Liver (tissue), 9 donors: ENCODE results near the gene COG2. TPM values are rescaled to one million over a fixed set of nuclear protein-coding genes. Genes with fewer than 3 reads are reported as not detected.

Source experiments
- DNase-seq: peaks from one replicate; pipeline ENCODE4 v3.0.0-alpha.2; 2017; ENCODE audit warnings: low spot score
- H3K27ac ChIP-seq, 2 donors: one replicate each; pipeline ENCODE4 v1.7.0; 2013; ENCODE audit warnings: inconsistent platforms in 2 of 2, low read length in 2 of 2, control low read depth in 1 of 2, low read depth in 1 of 2, mild to moderate bottlenecking in 1 of 2
- H3K27me3 ChIP-seq, 4 donors: one replicate each; pipeline versions ENCODE4 v1.6.1 to v1.7.0; 2013; ENCODE audit warnings: low read length in 3 of 4, inconsistent platforms in 1 of 4, mild to moderate bottlenecking in 1 of 4, moderate library complexity in 1 of 4; ENCODE audit not compliant: control insufficient read depth in 4 of 4, insufficient read depth in 4 of 4
- H3K36me3 ChIP-seq, 4 donors: one replicate each; pipeline versions ENCODE4 v1.6.1 to v1.7.0; 2013; ENCODE audit warnings: low read length in 3 of 4, mild to moderate bottlenecking in 3 of 4, low read depth in 1 of 4, moderate library complexity in 1 of 4; ENCODE audit not compliant: control insufficient read depth in 4 of 4, insufficient read depth in 3 of 4
- H3K4me1 ChIP-seq, 4 donors: one replicate each; pipeline versions ENCODE4 v1.6.1 to v1.7.0; 2013; ENCODE audit warnings: low read length in 3 of 4, mild to moderate bottlenecking in 3 of 4, moderate library complexity in 1 of 4; ENCODE audit not compliant: control insufficient read depth in 4 of 4, insufficient read depth in 4 of 4
- H3K4me3 ChIP-seq, 3 donors: one replicate each; pipeline versions ENCODE4 v1.6.1 to v1.7.0; 2013; ENCODE audit warnings: low read length in 3 of 3, control low read depth in 1 of 3, low read depth in 1 of 3, mild to moderate bottlenecking in 1 of 3
- H3K9ac ChIP-seq, 2 donors: one replicate each; pipeline ENCODE4 v1.7.0; 2013; ENCODE audit warnings: low read length in 2 of 2, mild to moderate bottlenecking in 2 of 2, moderate library complexity in 2 of 2, control low read depth in 1 of 2, low read depth in 1 of 2
- H3K9me3 ChIP-seq, 4 donors: one replicate each; pipeline versions ENCODE4 v1.6.1 to v1.7.0; 2013; ENCODE audit warnings: low read length in 3 of 4; ENCODE audit not compliant: control insufficient read depth in 4 of 4
- CTCF ChIP-seq: fragments of 150-350 bp; IDR thresholded peaks from 2 replicates; pipeline ENCODE4 v1.5.1; 2017; ENCODE audit warnings: improper control_type of control experiment, low read depth, low read length; ENCODE audit not compliant: missing input control
- EGR1 ChIP-seq, 2 donors: IDR thresholded peaks; 2 replicates each; pipeline ENCODE4 v1.6.1; 2016 to 2018; ENCODE audit warnings: antibody characterized with exemption in 2 of 2, low read depth in 2 of 2
- FOXA1 ChIP-seq: IDR thresholded peaks from 2 replicates; pipeline ENCODE4 v1.6.1; 2016; ENCODE audit warnings: antibody characterized with exemption
- FOXA2 ChIP-seq: IDR thresholded peaks from 2 replicates; pipeline ENCODE4 v1.6.1; 2016; ENCODE audit warnings: antibody characterized with exemption
- GABPA ChIP-seq, 2 donors: IDR thresholded peaks in 1 of 2; conservative IDR thresholded peaks in 1 of 2; 2 replicates each; pipeline ENCODE4 v1.6.1; 2016; ENCODE audit warnings: antibody characterized with exemption in 2 of 2, mild to moderate bottlenecking in 1 of 2, moderate library complexity in 1 of 2
- HNF4A ChIP-seq, 2 donors: conservative IDR thresholded peaks; 2 replicates each; pipeline ENCODE4 v1.6.1; 2016; ENCODE audit warnings: antibody characterized with exemption in 2 of 2, mild to moderate bottlenecking in 2 of 2
- HNF4G ChIP-seq: IDR thresholded peaks from 2 replicates; pipeline ENCODE4 v1.6.1; 2016; ENCODE audit warnings: antibody characterized with exemption
- JUND ChIP-seq, 2 donors: IDR thresholded peaks; 2 replicates each; pipeline ENCODE4 v1.6.1; 2016; ENCODE audit warnings: antibody characterized with exemption in 2 of 2
- NR2F2 ChIP-seq: IDR thresholded peaks from 2 replicates; pipeline ENCODE4 v1.6.1; 2016; ENCODE audit warnings: antibody characterized with exemption
- RAD21 ChIP-seq, 2 donors: IDR thresholded peaks; 2 replicates each; pipeline ENCODE4 v1.6.1; 2016; ENCODE audit warnings: antibody characterized with exemption in 2 of 2, mild to moderate bottlenecking in 2 of 2
- REST ChIP-seq: IDR thresholded peaks from 2 replicates; pipeline ENCODE4 v1.6.1; 2016; ENCODE audit warnings: antibody characterized with exemption, mild to moderate bottlenecking
- RXRA ChIP-seq, 2 donors: IDR thresholded peaks; 2 replicates each; pipeline ENCODE4 v1.6.1; 2017 to 2018; ENCODE audit warnings: antibody characterized with exemption in 2 of 2, mild to moderate bottlenecking in 1 of 2
- SP1 ChIP-seq: IDR thresholded peaks from 2 replicates; pipeline ENCODE4 v1.6.1; 2018; ENCODE audit warnings: antibody characterized with exemption, mild to moderate bottlenecking
- TAF1 ChIP-seq: conservative IDR thresholded peaks from 2 replicates; pipeline ENCODE4 v1.6.1; 2016; ENCODE audit warnings: antibody characterized with exemption, mild to moderate bottlenecking
- YY1 ChIP-seq: IDR thresholded peaks from 2 replicates; pipeline ENCODE4 v1.6.1; 2016; ENCODE audit warnings: antibody characterized with exemption, mild to moderate bottlenecking
- ZBTB33 ChIP-seq: IDR thresholded peaks from 2 replicates; pipeline ENCODE4 v1.6.1; 2016; ENCODE audit warnings: antibody characterized with exemption
- WGBS: extraction: QIAGEN DNeasy Blood & Tissue Kit; methylation state at CpG from one replicate; pipeline ENCODE4 v1.1.7; 2013; 5-methylcytosine and 5-hydroxymethylcytosine counted together
- polyA plus RNA-seq, 2 donors: library from polyadenylated mRNA; stranded (reverse) in 1 of 2; unstranded in 1 of 2; fragments of 200-250 nt in 1 of 2; fragments of >200 nt in 1 of 2; fragmentation: Nextera tagmentation in 1 of 2; extraction: Ambion mirVana in 1 of 2; gene quantifications; one replicate each; pipeline versions ENCODE4 v1.2.1 to v1.2.3, GENCODE V29; 2013 to 2015
- total RNA-seq, 2 donors: library from RNA; depleted of rRNA; stranded (reverse); fragments of >200 nt; gene quantifications; one replicate each; pipeline ENCODE4 v1.2.3, GENCODE V29; 2014
- TF ChIP-seq, protein P1 (sequence below): IDR thresholded peaks from 2 replicates; pipeline ENCODE4 v1.6.1; 2016; ENCODE audit warnings: antibody characterized with exemption
- TF ChIP-seq, protein P2 (sequence below): IDR thresholded peaks from 2 replicates; pipeline ENCODE4 v1.6.1; 2016; ENCODE audit warnings: antibody characterized with exemption
- donor health status: healthy.
- donor health status: healthy.
- donor health status: healthy.
- donor health status: healthy.
- donor health status: healthy.

COG2 gene
- total and polyA plus RNA-seq, 4 donors = 6.4 to 16.1 (median 14.3) TPM

- WGBS = 96% methylated on average over 10 of the region's 10 CpGs
- no peak for DNase-seq
- H3K36me3 ChIP-seq = peaks cover 15 to 61% (median 47%) of the 10 kb centered on the region in 4 donors
- H3K27ac ChIP-seq = no peak overlapping the region
- H3K4me3 ChIP-seq = no peak overlapping the region
- no peaks in the 10 kb centered on the region for H3K9me3 ChIP-seq
- H3K9ac ChIP-seq = no peak overlapping the region
- H3K27me3 ChIP-seq = no peaks in the 10 kb centered on the region
- TF ChIP-seq RAD21 (IDR thresholded peaks at IDR 0.05) (no peak), NR2F2 (no peak), HNF4G (no peak), HNF4A (conservative IDR thresholded peaks at IDR 0.05) (no peak), FOXA1 (no peak), RXRA (IDR thresholded peaks at IDR 0.05) (no peak), JUND (IDR thresholded peaks at IDR 0.05) (no peak), GABPA (IDR thresholded peaks at IDR 0.05 in 1 of 2, conservative IDR thresholded peaks at IDR 0.05 in 1 of 2) (no peak), ZBTB33 (no peak), FOXA2 (no peak), TAF1 (no peak), REST (no peak), EGR1 (IDR thresholded peaks at IDR 0.05; ENCODE audit: low read depth in 2 of 2) (no peak), CTCF (no peak), SP1 (no peak), YY1 (no peak)
- TF ChIP-seq, protein P1, sequence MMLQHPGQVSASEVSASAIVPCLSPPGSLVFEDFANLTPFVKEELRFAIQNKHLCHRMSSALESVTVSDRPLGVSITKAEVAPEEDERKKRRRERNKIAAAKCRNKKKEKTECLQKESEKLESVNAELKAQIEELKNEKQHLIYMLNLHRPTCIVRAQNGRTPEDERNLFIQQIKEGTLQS = no peak
- TF ChIP-seq, protein P2, sequence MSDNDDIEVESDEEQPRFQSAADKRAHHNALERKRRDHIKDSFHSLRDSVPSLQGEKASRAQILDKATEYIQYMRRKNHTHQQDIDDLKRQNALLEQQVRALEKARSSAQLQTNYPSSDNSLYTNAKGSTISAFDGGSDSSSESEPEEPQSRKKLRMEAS = no peak
- no peaks in the 10 kb centered on the region for H3K4me1 ChIP-seq
Observed at GRCh38 chr1:230691615-230692014, 49.3 kb downstream of the COG2 start.
